ENCODE measurements around the gene CCL22.

DNA sequence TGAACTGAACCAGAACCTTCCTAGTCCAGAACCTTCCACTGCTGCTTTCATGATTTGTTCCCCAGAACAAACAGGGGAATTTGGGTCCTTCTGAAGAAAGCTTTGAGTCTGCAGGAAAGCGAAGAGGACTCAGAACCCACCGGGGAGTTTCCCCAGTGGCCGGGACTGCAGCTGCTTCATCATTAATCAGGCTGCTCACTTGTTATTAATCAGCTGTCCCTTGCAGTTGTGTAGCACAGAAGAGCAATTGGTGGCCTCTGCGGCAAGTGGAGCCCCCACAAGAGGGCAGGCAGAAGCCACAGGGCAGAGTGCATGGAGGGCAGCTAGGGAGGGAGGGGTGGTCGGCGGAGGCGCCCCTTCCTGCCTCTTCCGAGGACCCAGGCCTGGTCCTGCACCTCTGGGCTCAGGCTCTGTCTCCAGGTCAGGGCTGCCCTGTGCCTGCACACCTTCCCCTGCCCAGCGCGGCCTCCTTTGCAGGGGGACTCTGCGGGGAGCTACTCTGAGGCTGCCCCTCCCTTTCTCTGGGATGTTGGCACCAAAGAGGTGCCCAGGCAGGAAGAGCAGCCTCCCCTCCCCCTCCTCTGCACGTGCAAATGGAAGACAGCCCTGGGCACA, 52.9 kb downstream of the CCL22 start:
- TF ChIP-seq, protein P1, sequence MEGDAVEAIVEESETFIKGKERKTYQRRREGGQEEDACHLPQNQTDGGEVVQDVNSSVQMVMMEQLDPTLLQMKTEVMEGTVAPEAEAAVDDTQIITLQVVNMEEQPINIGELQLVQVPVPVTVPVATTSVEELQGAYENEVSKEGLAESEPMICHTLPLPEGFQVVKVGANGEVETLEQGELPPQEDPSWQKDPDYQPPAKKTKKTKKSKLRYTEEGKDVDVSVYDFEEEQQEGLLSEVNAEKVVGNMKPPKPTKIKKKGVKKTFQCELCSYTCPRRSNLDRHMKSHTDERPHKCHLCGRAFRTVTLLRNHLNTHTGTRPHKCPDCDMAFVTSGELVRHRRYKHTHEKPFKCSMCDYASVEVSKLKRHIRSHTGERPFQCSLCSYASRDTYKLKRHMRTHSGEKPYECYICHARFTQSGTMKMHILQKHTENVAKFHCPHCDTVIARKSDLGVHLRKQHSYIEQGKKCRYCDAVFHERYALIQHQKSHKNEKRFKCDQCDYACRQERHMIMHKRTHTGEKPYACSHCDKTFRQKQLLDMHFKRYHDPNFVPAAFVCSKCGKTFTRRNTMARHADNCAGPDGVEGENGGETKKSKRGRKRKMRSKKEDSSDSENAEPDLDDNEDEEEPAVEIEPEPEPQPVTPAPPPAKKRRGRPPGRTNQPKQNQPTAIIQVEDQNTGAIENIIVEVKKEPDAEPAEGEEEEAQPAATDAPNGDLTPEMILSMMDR (conservative IDR thresholded peaks at IDR 0.05; ENCODE audit: low read depth, low read length): no peak
- TF ChIP-seq RAD21 (IDR thresholded peaks at IDR 0.05; ENCODE audit: low read length) (no peak), POLR2A (IDR thresholded peaks at IDR 0.05; ENCODE audit: low read depth, low read length) (no peak), MXI1 (IDR thresholded peaks at IDR 0.05; ENCODE audit: borderline replicate concordance, low read depth, low read length) (no peak), MAZ (IDR thresholded peaks at IDR 0.05; ENCODE audit: borderline replicate concordance, low read depth, low read length) (no peak), SMC3 (IDR thresholded peaks at IDR 0.05; ENCODE audit: low read depth, low read length) (no peak), RCOR1 (IDR thresholded peaks at IDR 0.05; ENCODE audit: insufficient replicate concordance, low read length) (no peak), USF2 (IDR thresholded peaks at IDR 0.05; ENCODE audit: low read depth, low read length) (no peak), BHLHE40 (IDR thresholded peaks at IDR 0.05; ENCODE audit: low read depth, low read length) (no peak), CEBPB (IDR thresholded peaks at IDR 0.05; ENCODE audit: low read depth, low read length) (no peak)

All from IMR-90 (cell line).